Measurements from ENCODE around the gene FAM219A. TPM values are rescaled to one million over a fixed set of nuclear protein-coding genes. Genes with fewer than 3 reads are reported as not detected.

Gene FAM219A
- total RNA-seq, 1 donor from 2014 or later = 35.7 TPM

DNA sequence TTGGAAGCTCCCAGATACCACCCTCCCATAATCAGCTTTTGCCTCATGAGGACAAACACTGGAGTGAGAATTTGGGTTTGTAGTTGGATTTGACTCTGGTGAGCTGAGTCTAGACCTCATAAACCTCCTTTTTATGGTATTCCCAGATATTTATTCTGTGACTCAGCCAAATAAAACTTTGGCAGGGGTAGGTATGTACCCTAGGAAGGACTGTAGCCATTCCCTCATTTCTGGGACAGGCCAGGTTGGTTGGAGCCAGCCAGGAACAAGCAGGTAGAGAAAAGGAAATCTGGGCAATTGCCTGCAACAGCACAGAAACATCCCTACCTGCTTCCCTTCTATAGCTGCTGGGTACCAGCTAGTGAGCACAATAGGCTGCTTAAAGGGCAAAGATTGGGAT lies 45.0 kb upstream of the FAM219A start:
- no peak overlapping the region for H3K27ac Mint-ChIP-seq (ENCODE audit: unreplicated experiment)
- H3K4me1 Mint-ChIP-seq (ENCODE audit: low read depth) = peaks cover 19% of the 10 kb centered on the region
- H3K27me3 Mint-ChIP-seq (ENCODE audit: low read depth) = peaks cover 32% of the 10 kb centered on the region
- no peak for DNase-seq (ENCODE audit: low spot score)
- TF ChIP-seq, protein P1, sequence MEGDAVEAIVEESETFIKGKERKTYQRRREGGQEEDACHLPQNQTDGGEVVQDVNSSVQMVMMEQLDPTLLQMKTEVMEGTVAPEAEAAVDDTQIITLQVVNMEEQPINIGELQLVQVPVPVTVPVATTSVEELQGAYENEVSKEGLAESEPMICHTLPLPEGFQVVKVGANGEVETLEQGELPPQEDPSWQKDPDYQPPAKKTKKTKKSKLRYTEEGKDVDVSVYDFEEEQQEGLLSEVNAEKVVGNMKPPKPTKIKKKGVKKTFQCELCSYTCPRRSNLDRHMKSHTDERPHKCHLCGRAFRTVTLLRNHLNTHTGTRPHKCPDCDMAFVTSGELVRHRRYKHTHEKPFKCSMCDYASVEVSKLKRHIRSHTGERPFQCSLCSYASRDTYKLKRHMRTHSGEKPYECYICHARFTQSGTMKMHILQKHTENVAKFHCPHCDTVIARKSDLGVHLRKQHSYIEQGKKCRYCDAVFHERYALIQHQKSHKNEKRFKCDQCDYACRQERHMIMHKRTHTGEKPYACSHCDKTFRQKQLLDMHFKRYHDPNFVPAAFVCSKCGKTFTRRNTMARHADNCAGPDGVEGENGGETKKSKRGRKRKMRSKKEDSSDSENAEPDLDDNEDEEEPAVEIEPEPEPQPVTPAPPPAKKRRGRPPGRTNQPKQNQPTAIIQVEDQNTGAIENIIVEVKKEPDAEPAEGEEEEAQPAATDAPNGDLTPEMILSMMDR (IDR thresholded peaks at IDR 0.05) = no peak
- no peak overlapping the region for H3K4me3 Mint-ChIP-seq (ENCODE audit: unreplicated experiment)
- H3K36me3 Mint-ChIP-seq (ENCODE audit: low read depth) = peaks cover 2% of the 10 kb centered on the region
- H3K9me3 Mint-ChIP-seq (ENCODE audit: low read depth) = peaks cover 5% of the 10 kb centered on the region

DNA sequence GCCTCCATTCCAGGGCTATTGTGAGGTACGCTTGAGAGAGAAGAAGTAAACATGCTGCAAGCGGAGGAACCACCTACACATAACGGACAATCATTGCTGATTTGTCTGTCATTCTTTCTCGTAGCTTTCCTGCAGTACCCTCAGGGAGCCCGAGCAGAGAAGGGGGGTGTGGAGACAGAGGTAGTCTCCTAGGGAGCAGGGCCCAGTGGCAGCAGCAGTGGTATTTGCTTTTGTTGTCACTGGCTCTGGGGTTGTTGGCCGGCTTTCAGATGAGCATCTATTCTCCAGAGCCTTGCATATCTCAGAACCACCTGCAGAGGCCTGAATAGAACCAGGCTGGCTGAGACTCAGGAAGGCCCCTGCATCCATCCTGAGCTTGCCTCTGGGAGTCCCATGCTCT lies 44.5 kb upstream of the FAM219A start:
- DNase-seq (ENCODE audit: low spot score) = no peak
- no peak overlapping the region for H3K4me3 Mint-ChIP-seq (ENCODE audit: unreplicated experiment)
- H3K4me1 Mint-ChIP-seq (ENCODE audit: low read depth) = peaks cover 19% of the 10 kb centered on the region
- H3K27ac Mint-ChIP-seq (ENCODE audit: unreplicated experiment) = peak overlapping the region; percentile 8
- peaks cover 2% of the 10 kb centered on the region for H3K36me3 Mint-ChIP-seq (ENCODE audit: low read depth)
- H3K27me3 Mint-ChIP-seq (ENCODE audit: low read depth) = peaks cover 36% of the 10 kb centered on the region
- H3K9me3 Mint-ChIP-seq (ENCODE audit: low read depth) = peaks cover 5% of the 10 kb centered on the region
- TF ChIP-seq, protein P1 (IDR thresholded peaks at IDR 0.05) = no peak

DNA sequence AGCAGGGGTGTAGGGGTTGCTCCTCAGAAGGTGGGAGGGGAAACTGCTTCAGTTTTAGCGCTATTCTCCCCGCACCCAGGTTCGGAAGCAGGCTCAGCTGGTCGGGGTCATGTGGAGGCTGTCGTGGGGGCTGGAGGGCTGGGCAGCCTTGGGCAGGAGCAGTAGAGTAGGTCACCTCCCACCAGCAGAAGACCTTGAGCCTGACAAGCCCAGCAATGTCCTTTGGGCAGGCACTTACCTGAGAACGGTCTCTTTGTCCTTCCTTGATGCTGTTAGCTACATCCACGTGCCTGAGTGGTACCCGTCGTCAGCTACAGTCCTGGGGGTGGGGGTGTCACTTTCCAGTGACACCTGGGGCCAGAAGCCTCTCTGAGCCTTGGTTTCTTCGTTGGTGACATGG lies 44.1 kb upstream of the FAM219A start:
- DNase-seq (ENCODE audit: low spot score) = no peak
- H3K4me1 Mint-ChIP-seq (ENCODE audit: low read depth) = peaks cover 19% of the 10 kb centered on the region
- peak overlapping the region; percentile 8 for H3K27ac Mint-ChIP-seq (ENCODE audit: unreplicated experiment)
- peaks cover 40% of the 10 kb centered on the region for H3K27me3 Mint-ChIP-seq (ENCODE audit: low read depth)
- no peak overlapping the region for H3K4me3 Mint-ChIP-seq (ENCODE audit: unreplicated experiment)
- H3K9me3 Mint-ChIP-seq (ENCODE audit: low read depth) = peaks cover 5% of the 10 kb centered on the region
- H3K36me3 Mint-ChIP-seq (ENCODE audit: low read depth) = peaks cover 3% of the 10 kb centered on the region
- TF ChIP-seq, protein P1 (IDR thresholded peaks at IDR 0.05) = no peak

DNA sequence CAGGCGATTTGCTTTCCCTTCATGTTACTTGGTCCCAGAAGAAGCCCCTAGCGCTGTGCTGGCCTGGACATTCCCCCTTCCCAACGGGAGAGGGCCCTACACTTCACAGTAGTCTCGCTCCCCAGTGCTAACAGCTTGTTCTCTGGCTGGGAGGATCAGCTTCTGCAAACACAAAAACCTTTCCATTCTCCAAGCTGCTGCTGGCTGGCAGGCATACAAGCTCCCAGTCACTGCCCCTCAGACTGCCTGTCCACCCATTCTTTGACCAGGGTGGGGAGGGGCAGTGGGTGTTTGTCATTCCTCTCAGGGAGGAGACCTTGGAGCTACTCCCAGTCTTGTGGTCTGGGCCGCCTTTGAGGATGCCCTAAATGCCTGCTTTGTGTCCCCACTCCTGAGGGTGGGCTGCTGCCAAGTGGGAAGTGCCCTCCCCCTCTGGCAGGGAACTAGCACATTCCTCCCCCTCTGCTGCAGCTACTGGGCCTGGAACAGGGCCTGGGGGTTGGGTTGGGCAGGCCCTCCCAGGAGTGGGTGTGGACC lies 43.6 kb upstream of the FAM219A start:
- no peak for DNase-seq (ENCODE audit: low spot score)
- peaks cover 42% of the 10 kb centered on the region for H3K27me3 Mint-ChIP-seq (ENCODE audit: low read depth)
- peaks cover 5% of the 10 kb centered on the region for H3K9me3 Mint-ChIP-seq (ENCODE audit: low read depth)
- H3K27ac Mint-ChIP-seq (ENCODE audit: unreplicated experiment) = no peak overlapping the region
- TF ChIP-seq, protein P1 (IDR thresholded peaks at IDR 0.05) = peak; percentile 64
- H3K4me1 Mint-ChIP-seq (ENCODE audit: low read depth) = peaks cover 19% of the 10 kb centered on the region
- H3K36me3 Mint-ChIP-seq (ENCODE audit: low read depth) = peaks cover 4% of the 10 kb centered on the region
- H3K4me3 Mint-ChIP-seq (ENCODE audit: unreplicated experiment) = no peak overlapping the region

DNA sequence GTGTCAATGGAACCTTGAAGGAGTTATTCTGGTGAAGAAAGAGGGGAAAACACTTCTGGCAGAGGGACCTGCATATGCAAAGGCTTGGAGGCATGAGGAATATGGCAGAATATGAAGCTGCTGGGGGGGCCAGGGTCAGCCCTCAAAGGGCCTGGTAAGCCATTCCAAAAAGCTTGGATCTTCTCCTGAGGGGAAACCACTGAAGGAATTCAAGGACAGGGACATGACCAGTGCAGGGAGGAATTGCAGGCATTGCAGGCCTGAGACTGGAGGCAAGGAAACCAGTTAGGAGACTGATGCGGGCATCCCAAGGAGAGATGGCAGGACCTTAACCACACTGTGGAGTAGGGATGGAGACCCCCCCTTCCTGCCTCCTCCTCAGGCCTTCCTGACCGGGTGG lies 43.0 kb upstream of the FAM219A start:
- Mint-ChIP-seq H3K4me3 (ENCODE audit: unreplicated experiment) (no peak overlapping the region), H3K9me3 (ENCODE audit: low read depth) (peaks cover 5% of the 10 kb centered on the region), H3K27ac (ENCODE audit: unreplicated experiment) (no peak overlapping the region), H3K27me3 (ENCODE audit: low read depth) (peaks cover 41% of the 10 kb centered on the region), H3K36me3 (ENCODE audit: low read depth) (peaks cover 4% of the 10 kb centered on the region), H3K4me1 (ENCODE audit: low read depth) (peaks cover 19% of the 10 kb centered on the region)
- TF ChIP-seq, protein P1 (IDR thresholded peaks at IDR 0.05) = no peak
- no peak for DNase-seq (ENCODE audit: low spot score)

Data from chondrocyte (in vitro differentiated cells).